Measurements from ENCODE around the gene APPBP2. TPM values are rescaled to one million over a fixed set of nuclear protein-coding genes. Genes with fewer than 3 reads are reported as not detected.
"Not testable (repeated sequence)": the region's sequence is repeated elsewhere in the genome, so short reads cannot be mapped to it uniquely, and the experiment has no call there.

Gene APPBP2
- total RNA-seq, 2 donors from 2014 or later, result 21.5 to 33.1 TPM

DNA sequence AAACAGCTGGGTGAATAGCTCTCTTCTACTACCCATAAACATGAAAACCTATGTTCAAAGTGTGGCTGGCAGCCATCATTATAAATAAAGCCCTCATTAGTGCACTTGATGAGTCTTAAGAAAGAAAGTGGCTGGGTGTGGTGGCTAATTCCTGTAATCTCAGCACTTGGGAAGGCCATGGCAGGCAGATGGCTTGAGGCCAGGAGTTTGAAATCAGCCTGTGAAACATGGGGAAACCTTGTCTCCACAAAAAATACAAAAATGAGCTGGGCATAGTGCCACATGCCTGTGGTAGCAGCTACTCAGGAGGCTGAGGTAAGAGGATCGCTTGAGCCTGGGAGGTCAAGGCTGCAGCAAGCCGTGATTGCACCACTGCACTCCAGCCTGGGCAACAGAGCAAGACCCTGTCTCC is 28.3 kb upstream of the APPBP2 start:
- Histone ChIP-seq H3K36me3 (no peaks in the 10 kb centered on the region), H3K27ac (no peak overlapping the region), H3K27me3 (replicated peaks; ENCODE audit: insufficient read depth) (no peaks in the 10 kb centered on the region), H3K9me3 (no peaks in the 10 kb centered on the region), H3K4me1 (ENCODE audit: control insufficient read depth in 1 of 2, low read depth in 2 of 2) (no peaks in the 10 kb centered on the region), H3K4me3 (no peak overlapping the region)
- no peak for TF ChIP-seq CTCF (IDR thresholded peaks at IDR 0.05)
- DNase-seq (ENCODE audit: low spot score), result no peak
- no peak for ATAC-seq (ENCODE audit: insufficient number of reproducible peaks, low FRiP score, low read depth)

DNA sequence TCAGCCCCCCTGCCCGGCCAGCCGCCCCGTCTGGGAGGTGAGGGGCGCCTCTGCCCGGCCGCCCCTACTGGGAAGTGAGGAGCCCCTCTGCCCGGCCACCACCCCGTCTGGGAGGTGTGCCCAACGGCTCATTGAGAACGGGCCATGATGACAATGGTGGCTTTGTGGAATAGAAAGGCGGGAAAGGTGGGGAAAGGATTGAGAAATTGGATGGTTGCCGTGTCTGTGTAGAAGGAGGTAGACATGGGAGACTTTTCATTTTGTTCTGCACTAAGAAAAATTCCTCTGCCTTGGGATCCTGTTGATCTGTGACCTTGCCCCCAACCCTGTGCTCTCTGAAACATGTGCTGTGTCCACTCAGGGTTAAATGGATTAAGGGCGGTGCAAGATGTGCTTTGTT is 26.2 kb upstream of the APPBP2 start:
- H3K9me3 ChIP-seq; H3K4me1 ChIP-seq (ENCODE audit: control insufficient read depth in 1 of 2, low read depth in 2 of 2); H3K36me3 ChIP-seq; H3K27ac ChIP-seq; ATAC-seq (ENCODE audit: insufficient number of reproducible peaks, low FRiP score, low read depth); H3K27me3 ChIP-seq (replicated peaks; ENCODE audit: insufficient read depth); DNase-seq (ENCODE audit: low spot score); H3K4me3 ChIP-seq: not testable (repeated sequence)

DNA sequence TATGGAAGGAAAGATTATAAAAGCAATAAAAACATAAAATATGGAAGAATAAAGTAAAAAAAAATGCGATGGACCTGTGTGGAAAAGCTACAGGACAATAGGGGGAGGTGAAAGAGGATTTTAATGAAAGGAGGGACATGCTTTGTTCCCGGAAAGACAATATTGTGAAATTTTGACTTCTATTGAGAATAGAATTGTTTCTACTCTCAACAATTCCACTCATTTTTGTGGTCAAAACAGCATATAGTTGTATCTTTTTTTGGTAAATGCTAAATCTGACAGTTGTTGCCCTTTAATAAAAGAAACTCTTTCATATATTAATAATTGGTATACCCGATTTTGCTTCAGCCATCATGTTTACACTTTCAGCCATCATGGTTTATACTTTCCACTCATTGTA is 22.9 kb upstream of the APPBP2 start:
- DNase-seq (ENCODE audit: low spot score) (no peak), ATAC-seq (ENCODE audit: insufficient number of reproducible peaks, low FRiP score, low read depth) (no peak)
- TF ChIP-seq CTCF (IDR thresholded peaks at IDR 0.05), result no peak
- Histone ChIP-seq H3K27me3 (replicated peaks; ENCODE audit: insufficient read depth) (no peaks in the 10 kb centered on the region), H3K9me3 (no peaks in the 10 kb centered on the region), H3K4me1 (ENCODE audit: control insufficient read depth in 1 of 2, low read depth in 2 of 2) (no peaks in the 10 kb centered on the region), H3K4me3 (no peak overlapping the region), H3K27ac (no peak overlapping the region), H3K36me3 (no peaks in the 10 kb centered on the region)

DNA sequence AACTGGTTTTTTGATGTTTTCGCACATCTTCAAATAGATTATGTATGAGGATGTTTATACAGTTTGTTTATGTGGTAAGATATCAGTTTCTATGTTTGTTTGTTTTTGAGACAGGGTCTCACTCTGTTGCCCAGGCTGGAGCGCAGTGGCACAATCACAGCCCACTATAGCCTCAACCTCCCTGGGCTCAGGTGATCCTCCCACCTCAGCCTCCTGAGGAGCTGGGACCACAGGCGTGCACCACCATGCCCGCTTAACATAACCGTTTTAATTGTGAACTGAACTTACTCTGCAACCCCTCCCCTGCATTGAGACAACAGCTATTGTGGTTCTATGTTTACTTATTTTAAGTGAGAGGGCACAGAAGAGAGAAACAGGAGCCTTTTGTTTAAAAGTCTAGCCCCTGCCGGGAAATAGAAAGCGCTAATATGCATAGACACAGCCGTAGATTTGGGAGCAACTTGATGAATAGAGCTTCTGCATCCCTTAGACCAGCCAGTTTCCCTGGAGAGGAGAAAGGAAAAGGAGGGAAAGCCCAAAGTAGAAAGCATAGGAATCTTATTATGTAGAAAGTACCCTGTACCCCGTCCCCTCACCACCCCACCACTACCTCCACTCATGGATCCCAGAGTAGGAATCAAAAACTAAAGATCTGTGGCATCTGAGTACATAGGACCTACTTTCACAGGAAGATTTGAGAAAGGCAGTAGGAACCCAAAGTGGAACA is 19.6 kb upstream of the APPBP2 start:
- DNase-seq (ENCODE audit: low spot score) (no peak), ATAC-seq (ENCODE audit: insufficient number of reproducible peaks, low FRiP score, low read depth) (no peak)
- no peaks in the 10 kb centered on the region for H3K9me3 ChIP-seq
- no peaks in the 10 kb centered on the region for H3K36me3 ChIP-seq
- H3K27me3 ChIP-seq (replicated peaks; ENCODE audit: insufficient read depth), result no peaks in the 10 kb centered on the region
- TF ChIP-seq CTCF (IDR thresholded peaks at IDR 0.05), result no peak
- no peak overlapping the region for H3K4me3 ChIP-seq
- no peaks in the 10 kb centered on the region for H3K4me1 ChIP-seq (ENCODE audit: control insufficient read depth in 1 of 2, low read depth in 2 of 2)
- no peak overlapping the region for H3K27ac ChIP-seq

- Histone ChIP-seq H3K36me3 (no peaks in the 10 kb centered on the region), H3K27me3 (replicated peaks; ENCODE audit: insufficient read depth) (no peaks in the 10 kb centered on the region), H3K9me3 (no peaks in the 10 kb centered on the region), H3K4me3 (no peak overlapping the region), H3K27ac (no peak overlapping the region), H3K4me1 (ENCODE audit: control insufficient read depth in 1 of 2, low read depth in 2 of 2) (no peaks in the 10 kb centered on the region)
- ATAC-seq (ENCODE audit: insufficient number of reproducible peaks, low FRiP score, low read depth) (no peak), DNase-seq (ENCODE audit: low spot score) (no peak)
- no peak for TF ChIP-seq CTCF (IDR thresholded peaks at IDR 0.05)
Observed at GRCh38 chr17:60542071-60542470, 16.0 kb upstream of the APPBP2 start.

DNA sequence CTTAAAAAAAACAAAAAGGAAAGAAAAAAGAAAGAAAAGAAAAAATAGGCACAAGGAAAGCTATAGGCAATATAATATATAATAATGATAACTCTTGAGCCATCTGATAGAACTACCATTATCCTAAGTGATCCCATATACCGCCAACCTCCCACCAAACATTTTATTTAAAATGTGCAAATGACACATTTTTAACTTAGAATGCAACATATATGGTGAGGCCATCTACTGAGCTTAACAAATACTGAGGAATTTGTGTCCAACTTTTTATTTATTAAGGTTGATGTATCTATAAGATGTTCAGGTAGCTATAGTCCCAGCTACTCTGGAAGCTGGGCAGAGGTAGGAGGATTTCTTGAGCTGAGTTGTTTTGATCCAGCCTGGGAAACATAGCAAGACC is 14.4 kb upstream of the APPBP2 start:
- DNase-seq (ENCODE audit: low spot score) (no peak), ATAC-seq (ENCODE audit: insufficient number of reproducible peaks, low FRiP score, low read depth) (no peak)
- H3K4me3 ChIP-seq, result no peak overlapping the region
- H3K27me3 ChIP-seq (replicated peaks; ENCODE audit: insufficient read depth), result no peaks in the 10 kb centered on the region
- no peak overlapping the region for H3K27ac ChIP-seq
- no peaks in the 10 kb centered on the region for H3K4me1 ChIP-seq (ENCODE audit: control insufficient read depth in 1 of 2, low read depth in 2 of 2)
- H3K9me3 ChIP-seq, result no peaks in the 10 kb centered on the region
- no peaks in the 10 kb centered on the region for H3K36me3 ChIP-seq
- no peak for TF ChIP-seq CTCF (IDR thresholded peaks at IDR 0.05)

Measured in thoracic aorta (tissue), 2 donors.